Activated naive CD8-positive, alpha-beta T cell treated with anti-CD3 and anti-CD28 coated beads, Interleukin-2, amount 50 U/mL, for 24 hours (primary cell): ENCODE measurements around the gene AKAP10.
"Not testable (repeated sequence)": the region's sequence is repeated elsewhere in the genome, so short reads cannot be mapped to it uniquely, and the experiment has no call there.

Experiments
- ATAC-seq: fragments of 150-1000 bp; cut with Tn5 transposase; one replicate; pipeline ENCODE4 v1.10.0; 2021
- DNase-seq: peaks from one replicate; pipeline ENCODE4 v3.0.0; 2021
- H3K27ac Mint-ChIP-seq: one replicate; pipeline ENCODE4 v1.8.0; 2021; ENCODE audit warnings: mild to moderate bottlenecking, mixed read lengths
- H3K27me3 Mint-ChIP-seq: one replicate; pipeline ENCODE4 v1.8.0; 2021; ENCODE audit warnings: mixed read lengths
- H3K36me3 Mint-ChIP-seq: one replicate; pipeline ENCODE4 v1.8.0; 2021; ENCODE audit warnings: low read depth, mixed read lengths
- H3K4me1 Mint-ChIP-seq: one replicate; pipeline ENCODE4 v1.8.0; 2021; ENCODE audit warnings: mixed read lengths
- H3K4me3 Mint-ChIP-seq: one replicate; pipeline ENCODE4 v1.8.0; 2021; ENCODE audit warnings: mild to moderate bottlenecking, moderate library complexity, mixed read lengths
- H3K9me3 Mint-ChIP-seq: one replicate; pipeline ENCODE4 v1.8.0; 2021; ENCODE audit warnings: mixed read lengths

The AKAP10 gene

DNA sequence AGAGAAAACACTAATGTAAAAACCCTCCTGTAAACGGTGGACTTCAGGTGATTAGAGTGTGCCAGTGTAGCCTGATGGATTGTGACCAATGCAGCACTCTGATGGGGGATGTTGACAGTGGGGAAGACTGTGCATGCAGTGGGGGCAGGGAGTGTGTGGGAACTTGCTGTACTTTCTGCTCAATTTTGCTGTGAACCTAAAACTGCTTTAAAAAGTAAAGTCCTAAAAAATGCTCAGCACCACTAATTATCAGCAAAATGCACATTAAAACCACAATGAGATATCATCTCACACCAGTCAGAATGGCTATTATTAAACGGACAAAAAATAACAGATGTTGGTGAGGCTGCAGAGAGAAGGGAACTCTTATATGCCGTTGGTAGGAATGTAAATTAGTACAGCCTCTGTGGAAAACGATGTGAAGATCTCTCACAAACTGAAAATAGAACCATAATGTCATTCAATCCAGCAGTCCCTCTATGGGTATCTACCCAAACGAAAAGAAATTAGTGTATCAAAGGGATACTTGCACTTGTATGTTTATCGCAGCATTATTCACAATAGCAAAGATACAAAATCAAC lies 100.2 kb downstream of the AKAP10 start:
- Mint-ChIP-seq H3K9me3 (no peaks in the 10 kb centered on the region), H3K27me3 (no peaks in the 10 kb centered on the region), H3K27ac (no peak overlapping the region), H3K4me1 (peaks cover 31% of the 10 kb centered on the region), H3K36me3 (no peaks in the 10 kb centered on the region), H3K4me3 (no peak overlapping the region)
- DNase-seq (no peak), ATAC-seq (no peak)

DNA sequence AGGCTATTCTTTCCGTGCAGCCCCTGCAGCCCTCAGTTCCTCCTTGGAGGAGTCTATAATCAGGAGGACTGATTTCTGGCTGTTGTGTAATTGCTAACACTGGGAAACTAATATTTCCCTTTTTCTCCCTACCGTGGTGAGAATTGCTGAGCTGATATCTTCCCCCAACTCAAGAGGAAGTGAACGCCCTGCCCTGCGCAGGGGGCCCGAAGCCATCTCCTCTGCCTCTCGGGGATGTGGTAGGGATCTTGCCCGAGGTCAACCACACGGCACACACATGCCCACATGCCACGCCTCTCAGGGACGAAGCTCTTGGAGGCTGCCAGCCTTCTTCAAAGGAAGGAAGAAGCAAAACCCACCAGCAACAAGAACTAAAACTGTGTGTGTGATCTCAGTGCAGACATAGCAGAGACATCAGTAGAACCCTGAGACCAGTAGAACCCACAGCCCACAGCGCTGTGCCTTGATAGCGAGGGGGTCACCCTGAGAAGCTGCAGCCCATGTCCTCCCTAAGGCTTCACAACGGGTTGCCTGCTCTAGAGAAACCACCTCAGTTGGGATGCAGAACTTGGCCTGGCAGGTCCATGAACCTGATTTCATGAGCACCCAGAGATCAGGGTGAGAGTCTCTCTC lies 101.0 kb downstream of the AKAP10 start:
- H3K4me1 Mint-ChIP-seq, result peaks cover 31% of the 10 kb centered on the region
- H3K27me3 Mint-ChIP-seq, result no peaks in the 10 kb centered on the region
- H3K4me3 Mint-ChIP-seq, result no peak overlapping the region
- ATAC-seq (peak; percentile 75), DNase-seq (peak; percentile 42)
- no peak overlapping the region for H3K27ac Mint-ChIP-seq
- H3K9me3 Mint-ChIP-seq, result no peaks in the 10 kb centered on the region
- no peaks in the 10 kb centered on the region for H3K36me3 Mint-ChIP-seq

DNA sequence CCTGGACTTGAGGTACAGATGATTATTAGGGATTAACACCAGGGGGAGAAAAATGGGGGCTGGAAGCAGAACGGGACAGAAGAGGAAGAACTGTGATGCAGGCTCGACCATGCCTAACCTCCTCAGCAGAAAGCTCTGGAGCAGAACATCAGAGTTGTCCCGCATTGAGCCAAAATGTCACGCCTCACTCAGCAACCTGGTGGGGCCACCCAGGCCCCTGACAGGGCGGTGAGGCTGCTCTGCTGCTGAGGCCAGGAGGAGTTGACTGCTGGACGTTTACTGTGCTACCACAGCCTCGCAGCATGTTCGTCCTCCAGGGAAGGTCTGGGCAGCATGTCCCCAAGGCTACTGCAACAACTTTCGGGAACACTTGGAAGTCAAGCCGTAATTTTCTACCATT lies 103.4 kb downstream of the AKAP10 start:
- Mint-ChIP-seq H3K4me1 (peaks cover 34% of the 10 kb centered on the region), H3K27me3 (no peaks in the 10 kb centered on the region), H3K27ac (no peak overlapping the region), H3K9me3 (no peaks in the 10 kb centered on the region), H3K4me3 (no peak overlapping the region), H3K36me3 (no peaks in the 10 kb centered on the region)
- ATAC-seq, result no peak
- no peak for DNase-seq

DNA sequence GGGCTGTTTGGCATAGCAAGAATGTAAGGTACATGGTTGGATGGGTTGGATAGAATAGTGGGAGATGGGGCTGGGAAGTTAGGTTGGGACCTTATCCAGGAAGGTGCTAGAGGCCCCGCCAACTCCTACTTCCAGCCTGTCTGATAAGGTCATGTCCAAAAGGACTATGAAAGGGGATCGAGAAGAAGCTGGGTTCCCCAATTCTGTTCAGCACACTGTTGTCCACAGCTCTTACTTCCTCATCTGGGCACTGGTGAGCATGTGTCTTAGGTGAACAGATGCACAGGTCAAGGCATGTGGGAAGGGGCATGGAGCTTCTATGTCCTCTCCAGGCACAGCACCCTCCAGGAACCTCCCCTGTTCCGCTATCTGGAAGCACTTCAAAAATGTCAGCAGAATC lies 104.3 kb downstream of the AKAP10 start:
- no peaks in the 10 kb centered on the region for H3K9me3 Mint-ChIP-seq
- peaks cover 28% of the 10 kb centered on the region for H3K4me1 Mint-ChIP-seq
- peak; percentile 30 for ATAC-seq
- DNase-seq, result no peak
- no peaks in the 10 kb centered on the region for H3K27me3 Mint-ChIP-seq
- no peak overlapping the region for H3K27ac Mint-ChIP-seq
- H3K4me3 Mint-ChIP-seq, result no peak overlapping the region
- no peaks in the 10 kb centered on the region for H3K36me3 Mint-ChIP-seq

DNA sequence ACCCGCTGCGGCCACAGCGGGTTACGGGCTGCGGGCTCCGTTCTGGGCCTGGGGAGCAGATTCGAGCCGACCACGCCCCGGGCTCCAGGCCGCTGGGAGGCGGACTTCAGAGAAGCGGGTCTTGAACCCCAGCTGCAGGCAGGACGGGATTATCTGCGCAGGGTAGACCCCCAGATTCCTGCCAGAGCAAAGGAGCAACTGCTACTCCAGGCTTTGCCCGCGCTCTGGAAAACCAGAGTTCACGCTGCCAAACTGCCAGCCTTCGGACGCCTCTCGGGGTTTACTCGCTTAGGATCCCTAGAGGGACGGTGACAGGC lies 109.6 kb downstream of the AKAP10 start:
- Mint-ChIP-seq H3K27me3 (no peaks in the 10 kb centered on the region), H3K4me1 (peaks cover 22% of the 10 kb centered on the region), H3K4me3 (no peak overlapping the region), H3K27ac (no peak overlapping the region), H3K36me3 (no peaks in the 10 kb centered on the region), H3K9me3 (no peaks in the 10 kb centered on the region)
- ATAC-seq (no peak), DNase-seq (no peak)

DNA sequence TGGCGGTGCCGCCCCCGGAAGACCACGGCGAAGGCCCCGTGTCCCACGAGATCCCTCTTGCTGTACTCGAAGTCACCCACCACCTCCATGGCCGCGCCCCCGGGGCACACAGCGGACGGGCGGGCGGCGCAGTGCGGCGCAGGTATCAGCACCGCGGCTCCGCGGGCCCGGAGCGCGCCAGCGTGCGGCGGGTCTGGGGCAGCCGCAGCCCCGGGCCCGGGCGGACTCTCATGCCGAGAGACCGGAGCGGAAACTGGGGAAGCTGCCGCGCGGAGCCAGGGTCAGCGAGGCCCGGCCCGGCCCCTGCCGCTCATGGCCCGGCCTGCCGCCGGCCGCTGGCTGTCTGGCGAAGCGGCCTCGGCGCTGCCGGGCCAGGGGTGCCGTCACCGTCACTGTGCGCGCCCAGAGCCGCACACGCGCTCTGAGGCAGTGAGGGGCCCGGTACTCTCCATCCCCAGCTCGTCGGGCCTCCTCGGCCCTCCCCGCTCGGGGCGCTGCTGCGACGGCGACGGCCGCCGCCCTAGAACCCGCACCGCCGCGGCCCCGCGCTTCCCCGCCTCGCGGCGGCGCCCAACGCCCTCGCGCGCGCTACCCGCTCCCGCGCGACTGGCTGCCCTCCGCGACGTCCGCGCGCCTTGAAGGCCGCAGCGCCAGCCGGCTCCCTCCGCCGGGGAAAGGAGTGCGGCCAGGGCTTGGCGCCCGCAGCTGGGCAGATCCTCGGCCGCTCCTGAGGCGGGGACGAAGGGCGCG lies 110.1 kb downstream of the AKAP10 start, which contains the start of gene ULK2:
ULK2 (minus strand) TSS at position 608 of the 750 bp plus-strand sequence; CDS start at position 89, 519 bp downstream.
- H3K9me3 Mint-ChIP-seq, result no peaks in the 10 kb centered on the region
- H3K27me3 Mint-ChIP-seq, result no peaks in the 10 kb centered on the region
- no peak within 1 kb of the TSS for H3K27ac Mint-ChIP-seq
- H3K4me3 Mint-ChIP-seq, result peak within 1 kb of the TSS; percentile 81
- peaks cover 22% of the 10 kb centered on the region for H3K4me1 Mint-ChIP-seq
- ATAC-seq (peak; percentile 89), DNase-seq (peak; percentile 53)
- no peaks in the 10 kb centered on the region for H3K36me3 Mint-ChIP-seq

DNA sequence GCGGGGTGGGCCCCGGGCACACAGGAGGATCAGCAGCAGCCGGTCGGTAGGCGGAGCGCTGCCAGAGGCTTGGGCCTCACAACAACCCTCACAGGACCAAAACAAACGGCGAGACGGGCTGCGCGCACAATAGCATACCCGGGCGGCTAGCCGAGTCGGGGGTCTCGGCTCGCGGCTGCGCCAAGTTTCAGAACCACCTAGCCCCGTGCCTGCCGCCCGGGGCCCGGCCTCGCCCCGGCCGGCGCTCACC lies 110.6 kb downstream of the AKAP10 start:
- no peaks in the 10 kb centered on the region for H3K36me3 Mint-ChIP-seq
- H3K4me1 Mint-ChIP-seq, result peaks cover 22% of the 10 kb centered on the region
- H3K4me3 Mint-ChIP-seq, result peak overlapping the region; percentile 81
- peak; percentile 51 for DNase-seq
- H3K27me3 Mint-ChIP-seq, result no peaks in the 10 kb centered on the region
- ATAC-seq, result peak; percentile 52
- no peak overlapping the region for H3K27ac Mint-ChIP-seq
- no peaks in the 10 kb centered on the region for H3K9me3 Mint-ChIP-seq

DNA sequence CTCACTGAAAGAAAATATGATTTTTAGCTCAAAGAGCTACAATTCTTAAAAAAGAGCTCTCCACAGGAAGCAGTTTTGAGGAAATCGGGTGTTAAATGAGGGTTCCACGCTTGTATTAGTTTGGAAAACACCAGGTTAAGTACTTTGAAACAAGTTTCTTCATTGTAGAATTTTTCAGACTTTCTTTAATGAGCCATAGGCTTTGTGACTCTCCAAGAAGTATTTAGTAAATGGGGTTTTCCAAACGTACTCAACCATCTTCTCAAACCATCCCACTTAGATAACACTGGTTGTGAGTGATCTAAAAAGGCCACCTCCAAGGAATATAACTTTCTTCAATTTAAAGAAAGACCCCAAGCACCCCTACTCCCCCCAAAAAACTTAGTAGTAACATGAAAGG lies 112.6 kb downstream of the AKAP10 start:
- no peaks in the 10 kb centered on the region for H3K27me3 Mint-ChIP-seq
- no peak overlapping the region for H3K4me3 Mint-ChIP-seq
- H3K4me1 Mint-ChIP-seq, result peaks cover 20% of the 10 kb centered on the region
- H3K9me3 Mint-ChIP-seq, result no peaks in the 10 kb centered on the region
- H3K27ac Mint-ChIP-seq, result no peak overlapping the region
- ATAC-seq (no peak), DNase-seq (no peak)
- no peaks in the 10 kb centered on the region for H3K36me3 Mint-ChIP-seq

DNA sequence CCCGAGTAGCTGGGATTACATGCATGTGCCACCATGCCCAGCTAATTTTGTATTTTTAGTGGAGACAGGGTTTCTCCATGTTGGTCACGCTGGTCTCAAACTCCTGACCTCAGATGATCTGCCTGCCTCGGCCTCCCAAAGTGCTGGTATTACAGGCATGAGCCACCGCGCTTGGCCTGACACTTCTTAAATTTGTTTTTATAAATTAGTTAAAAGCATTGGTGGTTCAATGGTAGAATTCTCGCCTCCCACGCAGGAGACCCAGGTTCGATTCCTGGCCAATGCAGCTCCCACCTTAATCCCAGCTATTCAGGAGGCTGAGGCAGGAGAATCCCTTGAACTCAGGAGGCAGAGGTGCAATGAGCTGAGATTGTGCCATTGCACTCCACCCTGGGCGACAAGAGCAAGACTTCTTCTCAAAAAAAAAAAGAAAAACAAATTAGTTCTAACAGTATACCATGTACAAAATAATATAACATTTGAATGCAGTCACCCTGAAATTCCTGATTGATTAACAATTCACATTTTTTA lies 116.9 kb downstream of the AKAP10 start:
- H3K27me3 Mint-ChIP-seq, H3K27ac Mint-ChIP-seq, H3K36me3 Mint-ChIP-seq, H3K4me1 Mint-ChIP-seq, H3K9me3 Mint-ChIP-seq, ATAC-seq, DNase-seq, H3K4me3 Mint-ChIP-seq: not testable (repeated sequence)

DNA sequence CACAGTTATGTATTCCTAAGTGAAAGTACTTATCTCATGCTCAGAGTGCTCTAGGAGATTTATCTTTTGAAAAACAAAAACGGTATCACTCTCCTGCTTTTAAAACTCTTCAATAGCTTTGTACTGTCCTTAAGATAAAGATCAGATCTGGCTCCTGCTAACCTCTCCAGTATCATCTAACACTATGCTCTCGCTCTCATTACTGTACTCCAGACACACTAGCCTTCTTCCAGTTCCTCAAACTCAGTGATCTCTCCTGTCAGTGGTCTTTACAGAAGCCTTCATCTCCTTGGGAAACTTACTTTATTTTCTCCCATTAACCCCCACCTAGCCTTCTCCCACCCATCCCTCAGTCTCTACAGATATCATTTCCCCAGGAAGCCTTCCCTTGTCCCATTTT lies 120.0 kb downstream of the AKAP10 start:
- ATAC-seq (no peak), DNase-seq (no peak)
- H3K4me3 Mint-ChIP-seq, result no peak overlapping the region
- no peaks in the 10 kb centered on the region for H3K9me3 Mint-ChIP-seq
- no peaks in the 10 kb centered on the region for H3K27me3 Mint-ChIP-seq
- H3K27ac Mint-ChIP-seq, result no peak overlapping the region
- H3K4me1 Mint-ChIP-seq, result no peaks in the 10 kb centered on the region
- peaks cover 4% of the 10 kb centered on the region for H3K36me3 Mint-ChIP-seq
